ENCODE measurements around the gene TNS3. TPM values are rescaled to one million over a fixed set of nuclear protein-coding genes. Genes with fewer than 3 reads are reported as not detected.
A peak's percentile ranks its signal among the peaks of the same experiment; 100 is the strongest.

TNS3 gene
- total RNA-seq, 1 experiment from 2014 or later: 533 TPM

DNA sequence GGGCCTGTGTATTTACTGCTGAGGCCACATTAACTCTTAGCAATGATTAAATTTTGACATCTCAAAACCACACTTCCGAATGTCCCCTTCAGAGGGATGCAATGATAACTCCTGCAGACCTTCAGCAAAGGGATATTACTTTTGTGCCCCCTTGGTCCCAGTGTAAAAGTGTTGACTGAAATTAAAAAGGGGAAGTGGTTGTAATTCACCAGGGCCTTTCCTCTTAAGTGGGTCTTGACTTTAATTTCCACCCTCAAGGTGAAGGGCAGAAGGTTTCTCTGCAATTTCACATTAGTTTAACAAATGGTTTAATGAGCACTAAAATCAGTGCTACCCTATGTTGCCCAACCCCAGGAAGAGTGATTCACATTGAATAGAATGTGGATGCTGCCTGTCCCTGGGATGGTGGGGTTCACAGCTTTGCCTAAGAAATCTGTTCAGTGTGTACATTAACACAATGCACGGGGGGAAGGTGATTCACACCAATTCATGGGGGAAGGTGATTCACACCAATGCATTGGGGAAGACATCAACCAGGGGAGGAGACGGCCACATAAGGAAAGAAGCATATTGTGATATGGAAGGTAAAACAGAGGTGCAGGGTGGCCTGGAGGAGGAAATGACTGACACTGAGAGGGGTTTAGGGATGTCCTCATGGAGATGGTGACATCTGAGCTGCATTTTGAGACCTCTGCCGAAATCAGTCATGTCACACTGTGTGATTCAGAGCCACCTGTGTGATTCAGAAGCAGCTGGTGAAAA, 19.4 kb upstream of the TNS3 start:
- intact Hi-C loops (cut with micrococcal nuclease; ENCODE audit: unreplicated experiment) (no loop called here), in situ Hi-C loops (cut with HindIII; ENCODE audit: low pct_unique_long_range_greater_than_20kb, low sequenced_read_pairs) (no loop called here)
- BruUV-seq (replicated peaks): no TSS peak
- peak overlapping the region; percentile 100 for H3K27ac ChIP-seq (ENCODE audit: low read length)
- peaks cover 27% of the 10 kb centered on the region; the same call in 1 of the 2 replicates for H3K9me3 ChIP-seq (ENCODE audit: control insufficient read depth, insufficient read depth, low read depth, low read length)
- H3K4me1 ChIP-seq (ENCODE audit: control insufficient read depth, insufficient read depth, low read length): peaks cover 50% of the 10 kb centered on the region
- CTCF ChIA-PET: interaction anchor here (0.6 to 1.5 kb wide), 4 partner anchors 10 to 100 kb away, joined by 3 to 8 read pairs (median 3); no protein-coding TSS in a partner anchor
- H3K27me3 ChIP-seq (ENCODE audit: control insufficient read depth, insufficient read depth, low read length): no peaks in the 10 kb centered on the region
- H3K4me3 ChIP-seq (ENCODE audit: low read depth in 2 of 2, low read length in 2 of 2): no peak overlapping the region
- POLR2A ChIA-PET: interaction anchor here (0.5 to 1.6 kb wide), 4 partner anchors 10 to 374 kb away, joined by 3 to 5 read pairs (median 5); no protein-coding TSS in a partner anchor
- peak; percentile 50 for ATAC-seq
- DNase-seq (ENCODE audit: low read depth, low spot score): no peak
- H3K36me3 ChIP-seq (ENCODE audit: control insufficient read depth, insufficient read depth, low read length): no peaks in the 10 kb centered on the region
- TF ChIP-seq SIN3A (IDR thresholded peaks at IDR 0.05; ENCODE audit: borderline replicate concordance, insufficient read depth, low read depth, low read length): no peak
- TF ChIP-seq POLR2AphosphoS5 (IDR thresholded peaks at IDR 0.05; ENCODE audit: low read depth, low read length): peak; percentile 5; the same call in 1 of the 2 replicates
- TF ChIP-seq, protein P1, sequence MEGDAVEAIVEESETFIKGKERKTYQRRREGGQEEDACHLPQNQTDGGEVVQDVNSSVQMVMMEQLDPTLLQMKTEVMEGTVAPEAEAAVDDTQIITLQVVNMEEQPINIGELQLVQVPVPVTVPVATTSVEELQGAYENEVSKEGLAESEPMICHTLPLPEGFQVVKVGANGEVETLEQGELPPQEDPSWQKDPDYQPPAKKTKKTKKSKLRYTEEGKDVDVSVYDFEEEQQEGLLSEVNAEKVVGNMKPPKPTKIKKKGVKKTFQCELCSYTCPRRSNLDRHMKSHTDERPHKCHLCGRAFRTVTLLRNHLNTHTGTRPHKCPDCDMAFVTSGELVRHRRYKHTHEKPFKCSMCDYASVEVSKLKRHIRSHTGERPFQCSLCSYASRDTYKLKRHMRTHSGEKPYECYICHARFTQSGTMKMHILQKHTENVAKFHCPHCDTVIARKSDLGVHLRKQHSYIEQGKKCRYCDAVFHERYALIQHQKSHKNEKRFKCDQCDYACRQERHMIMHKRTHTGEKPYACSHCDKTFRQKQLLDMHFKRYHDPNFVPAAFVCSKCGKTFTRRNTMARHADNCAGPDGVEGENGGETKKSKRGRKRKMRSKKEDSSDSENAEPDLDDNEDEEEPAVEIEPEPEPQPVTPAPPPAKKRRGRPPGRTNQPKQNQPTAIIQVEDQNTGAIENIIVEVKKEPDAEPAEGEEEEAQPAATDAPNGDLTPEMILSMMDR (IDR thresholded peaks at IDR 0.05): no peak

DNA sequence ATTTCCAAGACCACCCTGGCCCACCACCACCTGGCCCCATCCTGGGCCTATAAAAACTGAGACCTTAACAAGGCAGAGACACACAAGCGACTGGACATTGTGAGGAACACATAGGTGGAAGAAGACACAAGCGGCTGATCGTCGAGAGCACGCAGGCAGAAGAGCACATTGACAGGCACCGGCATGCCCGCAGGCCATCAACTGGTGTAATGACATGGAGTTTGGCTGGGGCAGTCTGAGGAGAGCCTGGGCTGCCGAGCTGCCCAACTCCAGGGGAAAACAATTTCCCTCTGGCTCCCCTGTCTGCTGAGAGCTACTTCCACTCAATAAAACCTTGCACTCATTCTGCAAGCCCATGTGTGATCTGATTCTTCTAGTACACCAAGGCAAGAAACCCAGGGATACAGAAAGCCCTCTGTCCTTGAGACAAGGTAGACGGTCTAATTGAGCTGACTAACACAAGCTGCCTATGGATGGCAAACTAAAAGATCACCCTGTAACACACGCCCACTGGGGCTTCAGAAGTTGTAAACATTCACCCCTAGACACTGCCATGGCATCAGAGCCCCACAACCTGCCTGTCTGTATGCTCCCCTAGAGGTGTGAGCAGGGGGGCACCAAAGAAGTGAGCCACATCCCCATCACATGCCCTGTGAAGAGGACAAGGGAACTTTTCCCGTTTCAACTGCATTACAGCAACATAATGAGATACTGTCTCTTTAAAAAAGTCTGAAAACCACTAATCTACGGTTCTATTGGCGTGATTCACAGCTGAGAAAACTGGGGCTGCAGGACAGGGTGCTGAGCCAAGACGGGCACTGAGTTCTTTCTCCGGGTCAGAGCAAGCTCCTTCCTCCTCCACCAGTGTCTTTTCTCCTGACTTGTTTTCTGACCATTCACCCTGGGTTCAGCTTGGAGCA, 18.5 kb upstream of the TNS3 start:
- ATAC-seq: peak; percentile 67

More for the DNA sequence above, 18.5 kb upstream of the TNS3 start:
- intact Hi-C loops (cut with micrococcal nuclease; ENCODE audit: unreplicated experiment) (no loop called here), in situ Hi-C loops (cut with HindIII; ENCODE audit: low pct_unique_long_range_greater_than_20kb, low sequenced_read_pairs) (no loop called here)
- H3K27me3 ChIP-seq (ENCODE audit: control insufficient read depth, insufficient read depth, low read length): no peaks in the 10 kb centered on the region
- ChIA-PET POLR2A (interaction anchor here (0.5 to 1.6 kb wide), 4 partner anchors 10 to 375 kb away, joined by 3 to 5 read pairs (median 5); no protein-coding TSS in a partner anchor), CTCF (interaction anchor here (0.6 to 1.5 kb wide), 4 partner anchors 9 to 100 kb away, joined by 3 to 8 read pairs (median 3); no protein-coding TSS in a partner anchor)
- TF ChIP-seq SIN3A (IDR thresholded peaks at IDR 0.05; ENCODE audit: borderline replicate concordance, insufficient read depth, low read depth, low read length) (no peak), POLR2AphosphoS5 (IDR thresholded peaks at IDR 0.05; ENCODE audit: low read depth, low read length) (peak; percentile 56; the same call in 1 of the 2 replicates)
- TF ChIP-seq, protein P1 (IDR thresholded peaks at IDR 0.05): no peak
- TF ChIP-seq, protein P2, sequence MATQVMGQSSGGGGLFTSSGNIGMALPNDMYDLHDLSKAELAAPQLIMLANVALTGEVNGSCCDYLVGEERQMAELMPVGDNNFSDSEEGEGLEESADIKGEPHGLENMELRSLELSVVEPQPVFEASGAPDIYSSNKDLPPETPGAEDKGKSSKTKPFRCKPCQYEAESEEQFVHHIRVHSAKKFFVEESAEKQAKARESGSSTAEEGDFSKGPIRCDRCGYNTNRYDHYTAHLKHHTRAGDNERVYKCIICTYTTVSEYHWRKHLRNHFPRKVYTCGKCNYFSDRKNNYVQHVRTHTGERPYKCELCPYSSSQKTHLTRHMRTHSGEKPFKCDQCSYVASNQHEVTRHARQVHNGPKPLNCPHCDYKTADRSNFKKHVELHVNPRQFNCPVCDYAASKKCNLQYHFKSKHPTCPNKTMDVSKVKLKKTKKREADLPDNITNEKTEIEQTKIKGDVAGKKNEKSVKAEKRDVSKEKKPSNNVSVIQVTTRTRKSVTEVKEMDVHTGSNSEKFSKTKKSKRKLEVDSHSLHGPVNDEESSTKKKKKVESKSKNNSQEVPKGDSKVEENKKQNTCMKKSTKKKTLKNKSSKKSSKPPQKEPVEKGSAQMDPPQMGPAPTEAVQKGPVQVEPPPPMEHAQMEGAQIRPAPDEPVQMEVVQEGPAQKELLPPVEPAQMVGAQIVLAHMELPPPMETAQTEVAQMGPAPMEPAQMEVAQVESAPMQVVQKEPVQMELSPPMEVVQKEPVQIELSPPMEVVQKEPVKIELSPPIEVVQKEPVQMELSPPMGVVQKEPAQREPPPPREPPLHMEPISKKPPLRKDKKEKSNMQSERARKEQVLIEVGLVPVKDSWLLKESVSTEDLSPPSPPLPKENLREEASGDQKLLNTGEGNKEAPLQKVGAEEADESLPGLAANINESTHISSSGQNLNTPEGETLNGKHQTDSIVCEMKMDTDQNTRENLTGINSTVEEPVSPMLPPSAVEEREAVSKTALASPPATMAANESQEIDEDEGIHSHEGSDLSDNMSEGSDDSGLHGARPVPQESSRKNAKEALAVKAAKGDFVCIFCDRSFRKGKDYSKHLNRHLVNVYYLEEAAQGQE (IDR thresholded peaks at IDR 0.05; ENCODE audit: insufficient read depth in 1 of 2, low read depth in 2 of 2, low read length in 1 of 2): no peak
- no peak for DNase-seq (ENCODE audit: low read depth, low spot score)
- BruUV-seq (replicated peaks): no TSS peak
- H3K36me3 ChIP-seq (ENCODE audit: control insufficient read depth, insufficient read depth, low read length): no peaks in the 10 kb centered on the region
- peaks cover 43% of the 10 kb centered on the region for H3K4me1 ChIP-seq (ENCODE audit: control insufficient read depth, insufficient read depth, low read length)
- H3K9me3 ChIP-seq (ENCODE audit: control insufficient read depth, insufficient read depth, low read depth, low read length): peaks cover 27% of the 10 kb centered on the region; the same call in 1 of the 2 replicates
- H3K27ac ChIP-seq (ENCODE audit: low read length): peak overlapping the region; percentile 100
- H3K4me3 ChIP-seq (ENCODE audit: low read depth in 2 of 2, low read length in 2 of 2): no peak overlapping the region
